GM12874 (cell line): Measurements from ENCODE around the gene ACE.

Experiments used
- CTCF ChIP-seq: IDR thresholded peaks from 2 replicates; pipeline ENCODE4 v1.5.1; 2011; ENCODE audit warnings: low read depth, mild to moderate bottlenecking, control low read depth, low read length, moderate library complexity; ENCODE audit not compliant: insufficient read depth

ACE gene

DNA sequence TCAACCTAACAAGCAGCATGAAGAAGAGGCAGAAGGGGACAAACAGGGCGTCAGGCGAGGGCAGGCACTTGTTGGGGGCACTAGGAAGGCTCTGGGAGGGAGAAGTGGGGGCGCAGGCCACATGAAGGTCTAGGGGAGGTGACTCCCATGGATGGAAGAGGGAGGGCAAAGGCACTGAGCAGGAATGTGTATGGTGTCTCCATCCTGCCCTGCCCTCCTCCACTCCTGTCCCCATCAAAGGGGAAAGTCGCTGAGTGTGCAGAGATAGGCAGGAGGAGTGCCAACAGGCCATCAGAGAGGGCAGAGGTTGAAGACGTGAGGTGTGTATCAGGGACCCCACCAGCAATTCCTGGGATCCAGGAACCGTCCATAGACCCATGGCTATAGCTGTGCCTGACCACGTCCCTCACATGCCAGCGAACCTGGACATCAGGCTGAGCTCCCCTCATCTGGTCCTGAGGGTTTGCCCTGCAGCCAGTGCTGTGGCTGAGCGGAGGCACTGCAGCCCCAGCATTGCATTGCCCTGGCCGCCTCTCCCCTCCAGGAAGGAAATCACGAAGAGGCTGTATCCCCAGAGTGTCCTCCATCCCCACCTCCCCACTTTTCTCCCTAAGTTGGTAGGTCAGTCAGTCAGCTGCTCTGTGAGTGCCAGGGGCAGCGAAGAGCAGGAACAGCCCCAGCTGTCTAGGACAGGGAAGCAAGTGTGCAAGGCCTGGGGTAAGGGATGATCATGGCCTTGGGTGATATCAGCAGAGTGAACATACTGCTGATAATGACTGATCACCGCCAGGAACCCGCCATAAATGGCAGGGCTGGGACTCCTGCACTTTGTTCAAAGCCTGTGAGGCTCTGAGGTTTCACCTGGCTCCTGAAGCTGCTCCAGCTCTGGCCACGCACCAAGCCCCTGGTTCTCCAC, 24.6 kb upstream of the ACE start:
- TF ChIP-seq CTCF = no peak

DNA sequence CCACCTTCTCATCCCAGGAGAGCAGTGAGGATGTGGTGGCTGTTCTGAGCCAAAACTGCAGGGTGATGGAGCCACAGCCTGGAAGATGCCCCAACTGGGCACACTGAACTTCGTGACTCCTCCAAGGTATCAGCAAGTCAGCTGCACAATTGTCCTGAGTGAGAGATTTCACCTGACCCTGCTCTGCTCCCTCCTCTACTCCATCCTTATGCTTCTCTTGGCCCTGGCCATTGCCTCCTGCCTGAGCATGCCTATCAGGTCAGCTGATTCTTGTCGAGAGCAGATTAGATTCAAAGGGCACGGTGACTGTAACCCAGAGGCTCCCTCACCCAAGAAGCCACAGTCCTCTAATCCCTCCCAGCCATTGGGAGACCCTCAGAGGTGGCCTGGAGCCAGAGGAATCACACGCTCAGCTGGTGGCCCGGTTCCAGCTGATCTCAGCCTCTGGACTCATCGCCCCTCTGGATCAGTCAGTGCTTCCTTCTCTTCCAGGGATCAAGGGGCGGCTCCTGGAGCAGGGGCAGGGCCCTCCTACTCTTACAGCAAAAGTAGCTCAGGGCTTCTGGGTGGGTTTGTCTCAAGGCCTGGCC, 23.8 kb upstream of the ACE start:
- no peak for TF ChIP-seq CTCF

GRCh38 chr17:63454915-63455314, 21.9 kb upstream of the ACE start:
- no peak for TF ChIP-seq CTCF

- no peak for TF ChIP-seq CTCF
These were observed 21.4 kb upstream of the ACE start for GRCh38 chr17:63455417-63455816.

DNA sequence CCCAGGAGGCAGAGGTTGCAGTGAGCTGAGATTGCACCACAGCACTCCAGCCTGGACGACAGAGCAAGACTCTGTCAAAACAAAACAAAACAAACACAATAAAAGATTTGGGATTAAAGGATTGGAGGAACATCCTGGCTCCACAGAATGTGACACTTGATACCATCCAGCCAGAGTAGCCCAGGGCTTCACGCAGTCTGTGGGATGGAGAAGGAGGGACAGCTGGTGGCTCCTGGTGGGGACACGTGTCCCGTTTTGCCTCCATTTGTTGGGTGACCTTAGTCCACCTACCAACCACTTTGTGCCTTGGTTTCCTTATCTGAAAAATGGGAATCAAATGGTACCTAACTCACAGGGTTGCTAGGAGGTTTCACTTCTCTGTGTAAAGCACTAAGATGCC, 18.4 kb upstream of the ACE start:
- TF ChIP-seq CTCF = no peak

DNA sequence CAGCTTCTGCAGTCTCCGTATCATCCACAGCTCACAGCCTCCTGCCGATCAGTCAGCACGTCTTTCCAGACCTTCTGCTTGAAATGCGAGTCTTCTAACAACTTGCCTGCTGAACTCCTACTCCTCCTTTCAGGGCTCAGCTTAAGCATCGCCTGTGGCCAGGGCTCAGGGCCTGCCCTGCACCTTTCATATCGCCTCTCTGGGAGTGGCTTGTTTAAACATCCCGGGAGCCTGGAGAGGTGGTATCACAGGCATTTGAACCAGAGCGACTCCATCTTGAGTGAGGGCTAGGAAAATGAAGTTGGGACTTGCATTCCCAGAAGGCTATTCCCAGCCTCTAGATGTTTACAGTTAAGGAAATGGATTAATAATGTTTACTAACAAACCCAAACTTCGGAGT, 16.8 kb upstream of the ACE start:
- TF ChIP-seq CTCF = no peak

DNA sequence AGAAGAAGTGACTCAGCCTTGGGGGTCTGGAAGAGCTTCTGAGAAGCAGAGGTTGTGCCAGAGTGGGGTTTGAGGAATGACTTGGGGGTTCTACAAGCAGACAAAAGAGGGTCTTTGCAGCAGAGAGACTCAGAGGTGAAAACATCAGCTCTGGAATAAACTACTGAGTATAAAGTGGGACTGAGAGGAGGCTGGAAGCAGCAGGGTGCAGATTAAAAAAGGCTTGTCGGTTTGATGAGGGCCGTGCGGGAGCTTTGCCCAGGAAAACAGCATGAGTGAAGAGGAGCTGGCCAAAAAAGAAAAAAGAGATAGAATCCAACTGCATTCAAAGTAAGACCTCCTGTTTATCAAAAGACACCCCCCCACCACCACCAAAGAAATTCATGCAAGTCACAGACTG, 13.1 kb upstream of the ACE start:
- no peak for TF ChIP-seq CTCF
